Astrocyte (in vitro differentiated cells and primary cell): Measurements from ENCODE around the gene PRM2. TPM values are rescaled to one million over a fixed set of nuclear protein-coding genes. Genes with fewer than 3 reads are reported as not detected.

Experiments
- DNase-seq: peaks from one replicate; pipeline ENCODE4 v3.0.0-alpha.2; 2010; ENCODE audit warnings: low read depth
- FAIRE-seq: peaks from 2 replicates; lab custom pipeline; 2011; peaks lifted over from hg19 to GRCh38; lab: Jason Lieb, UNC
- H2AFZ ChIP-seq: 2 replicates; pipeline ENCODE4 v1.6.0; 2012; ENCODE audit warnings: low read depth, low read length, inconsistent platforms
- H3K27ac ChIP-seq: 2 replicates; pipeline ENCODE4 v1.5.1; 2011; ENCODE audit warnings: low read depth, low read length, inconsistent platforms
- H3K27me3 ChIP-seq: 2 replicates; pipeline ENCODE4 v1.6.0; 2011; ENCODE audit warnings: low read length, inconsistent platforms; ENCODE audit not compliant: insufficient read depth
- H3K36me3 ChIP-seq: 2 replicates; pipeline ENCODE4 v1.5.1; 2011; ENCODE audit warnings: low read length, inconsistent platforms; ENCODE audit not compliant: insufficient read depth
- H3K4me1 ChIP-seq: 2 replicates; pipeline ENCODE4 v1.5.1; 2011; ENCODE audit warnings: low read length, inconsistent platforms; ENCODE audit not compliant: insufficient read depth
- H3K4me2 ChIP-seq: 2 replicates; pipeline ENCODE4 v1.6.0; 2012; ENCODE audit warnings: low read length, inconsistent platforms
- H3K4me3 ChIP-seq: 2 replicates; pipeline ENCODE4 v1.5.1; 2011; ENCODE audit warnings: low read depth, mild to moderate bottlenecking, low read length, inconsistent platforms; ENCODE audit not compliant: insufficient read depth
- H3K79me2 ChIP-seq: 2 replicates; pipeline ENCODE4 v1.6.0; 2012; ENCODE audit warnings: mild to moderate bottlenecking, low read length, inconsistent platforms; ENCODE audit not compliant: insufficient read depth
- H3K9ac ChIP-seq: 2 replicates; pipeline ENCODE4 v1.6.0; 2012; ENCODE audit warnings: mild to moderate bottlenecking, low read length, inconsistent platforms
- H3K9me3 ChIP-seq: 2 replicates; pipeline ENCODE4 v1.5.1; 2012; ENCODE audit warnings: low read depth, mild to moderate bottlenecking, low read length, inconsistent platforms; ENCODE audit not compliant: insufficient read depth
- H4K20me1 ChIP-seq: 2 replicates; pipeline ENCODE4 v1.6.0; 2012; ENCODE audit warnings: low read length, inconsistent platforms; ENCODE audit not compliant: insufficient read depth
- H3K27ac Mint-ChIP-seq: one replicate; pipeline ENCODE4 v1.8.0; 2021; ENCODE audit warnings: mild to moderate bottlenecking, mixed read lengths; ENCODE audit not compliant: unreplicated experiment
- H3K27me3 Mint-ChIP-seq: one replicate; pipeline ENCODE4 v1.8.0; 2021; ENCODE audit warnings: low read depth, mixed read lengths; ENCODE audit not compliant: unreplicated experiment
- H3K36me3 Mint-ChIP-seq: one replicate; pipeline ENCODE4 v1.8.0; 2021; ENCODE audit warnings: low read depth, mixed read lengths; ENCODE audit not compliant: unreplicated experiment
- H3K4me1 Mint-ChIP-seq: one replicate; pipeline ENCODE4 v1.8.0; 2021; ENCODE audit warnings: low read depth, mixed read lengths; ENCODE audit not compliant: unreplicated experiment
- H3K4me3 Mint-ChIP-seq: one replicate; pipeline ENCODE4 v1.8.0; 2021; ENCODE audit warnings: mild to moderate bottlenecking, moderate library complexity, mixed read lengths; ENCODE audit not compliant: unreplicated experiment
- H3K9me3 Mint-ChIP-seq: one replicate; pipeline ENCODE4 v1.8.0; 2021; ENCODE audit warnings: mild to moderate bottlenecking, mixed read lengths; ENCODE audit not compliant: unreplicated experiment
- CTCF ChIP-seq: IDR thresholded peaks from 2 replicates; pipeline ENCODE4 v1.5.1; 2011; ENCODE audit warnings: low read depth, mild to moderate bottlenecking, inconsistent platforms, low read length, moderate library complexity; ENCODE audit not compliant: insufficient read depth
- EZH2 ChIP-seq: IDR thresholded peaks from 2 replicates; pipeline ENCODE4 v1.6.1; 2012; ENCODE audit warnings: mild to moderate bottlenecking, low read length, inconsistent platforms; ENCODE audit not compliant: insufficient read depth
- total RNA-seq: library from RNA; stranded (reverse); gene quantifications from 2 replicates; pipeline ENCODE4 v1.2.1, GENCODE V29; 2021

PRM2 gene
- total RNA-seq, 1 donor from 2014 or later, result not detected

GRCh38 chr16:11296706-11297491 lies 20.6 kb upstream of the PRM2 start:
- Histone ChIP-seq H3K27ac (no peak overlapping the region), H3K4me1 (peaks cover 15% of the 10 kb centered on the region), H2AFZ (no peak overlapping the region), H3K4me3 (no peak overlapping the region), H4K20me1 (no peaks in the 10 kb centered on the region), H3K27me3 (no peaks in the 10 kb centered on the region), H3K9me3 (no peaks in the 10 kb centered on the region), H3K36me3 (no peaks in the 10 kb centered on the region), H3K79me2 (no peaks in the 10 kb centered on the region), H3K4me2 (peak overlapping the region; percentile 67), H3K9ac (no peak overlapping the region)
- Mint-ChIP-seq H3K9me3 (peaks cover 2% of the 10 kb centered on the region), H3K4me1 (peaks cover 19% of the 10 kb centered on the region), H3K27me3 (peaks cover 7% of the 10 kb centered on the region), H3K36me3 (no peaks in the 10 kb centered on the region), H3K27ac (peak overlapping the region; percentile 31), H3K4me3 (no peak overlapping the region)
- FAIRE-seq, result no peak
- peak; percentile 46 for DNase-seq
- TF ChIP-seq EZH2, result no peak
- TF ChIP-seq CTCF, result no peak

- DNase-seq (no peak), FAIRE-seq (no peak)
- Histone ChIP-seq H3K4me1 (peaks cover 15% of the 10 kb centered on the region), H3K9me3 (no peaks in the 10 kb centered on the region), H3K36me3 (no peaks in the 10 kb centered on the region), H2AFZ (no peak overlapping the region), H4K20me1 (no peaks in the 10 kb centered on the region), H3K27me3 (no peaks in the 10 kb centered on the region), H3K9ac (no peak overlapping the region), H3K79me2 (no peaks in the 10 kb centered on the region), H3K4me3 (no peak overlapping the region), H3K4me2 (no peak overlapping the region), H3K27ac (no peak overlapping the region)
- H3K9me3 Mint-ChIP-seq, result peaks cover 2% of the 10 kb centered on the region
- H3K27me3 Mint-ChIP-seq, result peaks cover 10% of the 10 kb centered on the region
- peak overlapping the region; percentile 3 for H3K27ac Mint-ChIP-seq
- no peak overlapping the region for H3K4me3 Mint-ChIP-seq
- H3K4me1 Mint-ChIP-seq, result peaks cover 16% of the 10 kb centered on the region
- no peak for TF ChIP-seq EZH2
- TF ChIP-seq CTCF, result no peak
- H3K36me3 Mint-ChIP-seq, result no peaks in the 10 kb centered on the region
These were observed 20.0 kb upstream of the PRM2 start for GRCh38 chr16:11296351-11296705.

- Histone ChIP-seq H3K4me2 (no peak overlapping the region), H3K79me2 (no peaks in the 10 kb centered on the region), H3K4me3 (no peak overlapping the region), H3K9ac (no peak overlapping the region), H3K27me3 (no peaks in the 10 kb centered on the region), H3K9me3 (no peaks in the 10 kb centered on the region), H3K27ac (no peak overlapping the region), H3K36me3 (no peaks in the 10 kb centered on the region), H4K20me1 (no peaks in the 10 kb centered on the region), H3K4me1 (peaks cover 15% of the 10 kb centered on the region), H2AFZ (no peak overlapping the region)
- no peak overlapping the region for H3K27ac Mint-ChIP-seq
- H3K4me3 Mint-ChIP-seq, result no peak overlapping the region
- H3K9me3 Mint-ChIP-seq, result peaks cover 2% of the 10 kb centered on the region
- no peak for FAIRE-seq
- TF ChIP-seq EZH2 (no peak), CTCF (no peak)
- H3K4me1 Mint-ChIP-seq, result peaks cover 16% of the 10 kb centered on the region
- no peaks in the 10 kb centered on the region for H3K36me3 Mint-ChIP-seq
- peaks cover 12% of the 10 kb centered on the region for H3K27me3 Mint-ChIP-seq
- DNase-seq, result no peak
These were observed 19.4 kb upstream of the PRM2 start for GRCh38 chr16:11295672-11296071.
